Stimulated activated CD8-positive, alpha-beta memory T cell treated with anti-CD3 and anti-CD28 coated beads, Interleukin-4, amount 100 ng/mL, for 48 hours (primary cell): Measurements from ENCODE around the gene PANX1.

ENCODE experiments used
- DNase-seq: peaks from one replicate; pipeline ENCODE4 v3.0.0-alpha.2; 2020

PANX1 gene

GRCh38 chr11:94130298-94131046, 1.8 kb downstream of the PANX1 start:
- no peak for DNase-seq

GRCh38 chr11:94131047-94131717, 2.5 kb downstream of the PANX1 start:
- no peak for DNase-seq

GRCh38 chr11:94131718-94132115, 3.1 kb downstream of the PANX1 start:
- no peak for DNase-seq

DNA sequence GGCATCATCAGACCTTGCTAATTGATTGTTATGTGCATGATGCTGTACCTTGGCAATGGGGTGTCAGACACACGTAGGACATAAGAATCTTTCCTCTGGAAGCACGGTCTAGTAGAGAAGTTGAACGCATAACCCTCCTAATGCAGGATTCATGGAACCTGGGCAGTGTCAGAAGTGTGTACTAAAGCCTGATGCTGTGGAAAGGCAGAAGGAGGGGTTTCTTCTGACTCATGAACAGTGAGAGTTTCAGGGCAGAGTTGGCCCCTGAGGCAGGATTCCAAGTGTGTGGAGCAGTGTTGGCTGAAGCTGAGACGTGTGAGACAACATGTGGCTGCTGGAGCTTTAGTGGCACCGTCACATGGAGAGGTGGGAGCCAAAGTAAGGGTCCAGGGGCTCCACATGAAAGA, 3.5 kb downstream of the PANX1 start:
- DNase-seq: no peak

DNA sequence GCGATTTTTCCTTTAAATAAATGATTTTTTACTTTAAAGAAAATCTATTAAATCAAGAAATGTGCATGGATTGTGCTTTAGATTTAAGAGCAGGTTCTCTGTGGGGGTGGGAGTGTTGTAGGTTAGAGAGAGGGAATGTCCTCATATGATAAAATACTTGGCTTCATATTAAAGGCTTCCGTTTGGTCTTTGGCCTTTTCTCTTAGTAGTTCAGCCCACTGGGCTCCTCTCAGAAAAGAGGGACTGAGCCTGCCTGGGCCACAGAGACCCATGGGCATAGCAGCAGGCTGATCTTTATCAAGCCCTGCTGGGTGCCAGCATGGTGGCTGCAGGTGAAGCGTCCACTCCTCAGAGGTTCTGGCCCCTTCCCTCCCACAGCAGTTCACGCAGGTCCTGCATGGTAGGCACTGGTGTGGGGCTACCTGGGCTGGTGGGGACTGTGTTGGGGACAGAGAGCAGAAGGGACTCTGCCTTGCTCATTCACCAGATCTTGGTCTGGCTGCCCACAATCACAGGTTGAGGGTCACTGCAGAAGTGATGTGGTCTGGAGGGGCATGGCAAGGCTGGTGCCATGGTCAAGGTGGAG, 4.3 kb downstream of the PANX1 start:
- no peak for DNase-seq

- DNase-seq: no peak
These were observed 5.1 kb downstream of the PANX1 start for GRCh38 chr11:94133752-94134151.

DNA sequence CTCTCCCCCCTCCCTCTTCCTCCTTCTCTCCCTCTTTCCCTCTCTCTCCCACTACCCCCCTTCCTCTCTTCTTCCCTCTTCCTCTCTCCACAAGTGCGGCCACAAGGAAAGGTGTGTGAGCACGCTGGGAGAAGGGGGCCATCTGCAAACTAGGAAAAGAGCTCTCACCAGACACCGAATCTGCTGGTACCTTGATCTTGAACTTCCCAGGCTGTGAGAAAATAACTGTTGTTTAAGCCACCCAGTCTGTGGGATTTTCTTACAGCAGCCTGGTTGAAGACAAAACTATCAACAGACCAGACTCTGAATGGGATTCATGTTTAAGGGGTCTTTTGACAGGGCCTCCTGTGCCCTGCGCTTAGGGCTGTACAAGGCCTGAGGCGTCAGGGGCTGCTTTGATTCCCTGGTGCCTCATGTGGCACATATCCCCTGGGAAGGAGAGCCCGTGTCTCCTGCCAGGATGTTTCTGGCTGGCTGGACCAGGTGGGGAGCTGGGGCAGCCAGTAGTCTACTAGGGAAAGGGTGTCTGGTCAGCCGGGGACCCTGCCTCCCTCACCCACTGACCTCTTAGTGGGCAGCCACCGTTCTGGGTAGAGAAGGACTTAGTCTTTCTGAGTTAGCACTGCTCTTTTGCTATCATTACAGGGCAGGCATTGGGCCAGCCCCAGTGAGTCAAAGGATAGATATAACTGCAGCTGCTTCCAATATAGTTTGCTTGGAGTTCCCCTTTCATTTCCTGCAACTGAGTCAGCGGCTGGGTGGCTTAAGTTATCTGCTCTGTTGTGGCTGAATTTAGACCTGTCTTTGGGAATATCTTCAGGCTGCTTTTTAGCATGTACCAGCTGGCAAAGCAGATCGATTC, 6.2 kb downstream of the PANX1 start:
- peak; percentile 52 for DNase-seq

- no peak for DNase-seq
These were observed 10.8 kb downstream of the PANX1 start for GRCh38 chr11:94139416-94139815.

DNA sequence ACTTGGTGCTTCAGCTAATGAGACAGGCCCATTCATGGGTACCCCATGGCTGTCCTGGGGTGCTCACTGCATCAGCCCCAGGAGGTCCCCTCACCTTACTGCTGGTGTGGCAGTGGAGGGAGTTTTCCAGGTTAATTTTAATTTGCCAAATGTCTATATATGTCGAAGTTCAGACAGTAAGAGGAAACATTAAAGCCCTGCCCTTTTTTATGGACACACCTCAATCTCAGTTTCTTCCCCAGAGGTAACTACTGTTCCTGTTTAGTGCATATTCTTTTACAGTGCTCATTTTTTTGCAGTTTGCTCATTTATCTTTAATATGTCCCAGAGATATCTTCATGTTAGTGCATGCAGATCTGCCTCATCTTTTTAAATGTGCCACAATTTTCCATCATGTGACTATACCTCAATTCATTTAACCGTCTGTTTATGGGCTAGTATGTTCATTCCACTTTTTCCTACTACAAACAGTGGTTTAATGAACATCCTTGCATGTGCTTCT, 11.6 kb downstream of the PANX1 start:
- DNase-seq: no peak

GRCh38 chr11:94141511-94142307, 13.1 kb downstream of the PANX1 start:
- DNase-seq: no peak

GRCh38 chr11:94142308-94143281, 14.0 kb downstream of the PANX1 start:
- DNase-seq: no peak

- DNase-seq: no peak
These were observed 15.6 kb downstream of the PANX1 start for GRCh38 chr11:94144216-94144615.

DNA sequence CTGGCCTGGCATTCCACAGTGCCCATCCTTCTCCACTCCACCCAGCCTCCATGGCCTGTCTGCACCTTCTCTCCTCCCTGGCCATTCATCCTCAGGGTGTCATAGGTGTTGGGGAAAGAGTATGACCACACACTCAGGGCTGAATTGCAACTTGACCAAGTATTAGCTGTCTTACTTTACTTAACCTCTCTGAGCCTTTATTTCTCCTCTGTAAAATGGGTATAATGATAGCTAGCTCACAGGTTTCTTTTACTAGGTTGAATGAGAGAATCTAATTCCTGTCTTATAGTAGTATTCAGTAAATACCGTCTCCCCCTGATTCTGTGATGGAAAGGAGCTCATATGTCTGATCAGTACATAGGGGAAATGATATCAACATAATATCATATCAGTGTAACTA, 16.0 kb downstream of the PANX1 start:
- DNase-seq: no peak

DNA sequence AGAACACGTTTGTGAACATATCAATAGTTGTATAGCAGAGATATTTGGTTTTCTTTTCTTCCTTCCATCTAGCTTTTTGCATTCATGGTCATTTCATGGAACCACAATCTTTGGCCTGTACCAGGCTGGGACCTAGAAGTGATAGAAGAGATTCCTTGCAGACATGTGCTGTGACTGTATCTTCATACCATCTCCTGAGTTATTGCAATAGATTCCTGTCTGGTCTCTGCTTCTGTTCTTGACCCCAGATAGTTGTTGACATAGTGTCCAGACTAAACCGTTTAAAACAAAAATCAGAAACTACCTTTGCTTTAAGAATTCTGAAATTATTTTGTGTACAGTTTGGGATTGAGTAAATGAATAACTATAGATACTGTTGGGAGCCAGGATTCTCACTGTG, 16.8 kb downstream of the PANX1 start:
- DNase-seq: no peak

- no peak for DNase-seq
These were observed 17.3 kb downstream of the PANX1 start for GRCh38 chr11:94145916-94146315.

DNA sequence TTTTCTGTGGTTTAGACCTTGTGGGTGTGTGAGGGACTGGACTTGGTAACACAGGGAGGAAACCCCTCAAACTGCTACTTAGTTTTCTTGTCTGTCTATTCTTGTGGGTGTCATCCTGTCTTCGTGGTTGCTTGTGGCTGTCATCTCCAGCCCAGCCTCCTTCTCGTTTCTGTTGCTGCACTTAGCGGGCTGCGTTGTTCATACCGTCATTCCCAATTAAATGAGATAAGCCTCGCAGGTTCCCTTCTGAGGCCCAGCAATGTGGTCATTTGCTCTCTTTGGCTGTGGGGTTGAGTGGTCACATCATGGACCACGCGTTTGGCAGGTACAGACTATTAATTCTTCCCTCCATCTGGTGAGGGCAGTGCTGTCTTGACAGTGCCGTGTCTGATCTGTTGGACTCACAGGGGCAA, 18.8 kb downstream of the PANX1 start:
- peak; percentile 51 for DNase-seq

- no peak for DNase-seq
These were observed 19.5 kb downstream of the PANX1 start for GRCh38 chr11:94148189-94148588.

- no peak for DNase-seq
These were observed 20.9 kb downstream of the PANX1 start for GRCh38 chr11:94149431-94150017.

DNA sequence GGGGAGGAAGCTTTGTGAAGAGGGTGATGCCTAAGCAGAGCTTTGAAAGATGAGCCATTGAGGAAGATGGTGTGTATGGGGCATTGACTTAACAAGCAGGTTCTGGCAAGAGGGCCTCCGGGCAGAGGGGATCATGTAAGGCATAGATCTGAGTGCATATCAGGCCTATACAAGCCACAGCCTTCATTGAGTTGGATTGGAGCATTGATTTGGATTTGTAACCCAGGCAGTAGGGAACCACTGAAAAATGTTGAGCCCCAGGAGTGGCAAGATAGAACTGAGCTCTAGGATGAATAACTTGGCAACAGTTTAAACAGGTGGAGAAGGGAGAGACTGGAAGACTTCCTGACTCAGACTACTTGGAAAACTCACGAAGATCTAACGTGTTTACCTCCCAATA, 21.4 kb downstream of the PANX1 start:
- DNase-seq: no peak
